WTC11 (cell line): Measurements from ENCODE around the gene DLGAP3. TPM values are rescaled to one million over a fixed set of nuclear protein-coding genes. Genes with fewer than 3 reads are reported as not detected.

ENCODE experiments used
- ATAC-seq: fragments of 200-7000 bp; cut with Tn5 transposase; 2 replicates; pipeline ENCODE4 v1.10.0; 2021; ENCODE audit warnings: mild to moderate bottlenecking, moderate library complexity
- CTCF ChIA-PET: fragments of 300-600 bp; sonication (Branson Sonifier 250); formaldehyde crosslinking; loops from one replicate; lab custom pipeline; 2021; ENCODE audit warnings: antibody characterized with exemption; lab: Charles Lee
- POLR2A ChIA-PET: fragments of 350-600 bp; sonication (Branson Sonifier 250); formaldehyde crosslinking; loops from one replicate; lab custom pipeline; 2021; ENCODE audit warnings: antibody characterized with exemption; lab: Charles Lee
- DNase-seq: peaks from one replicate; pipeline ENCODE4 v3.0.0; 2021; ENCODE audit warnings: low spot score
- H3K27ac Mint-ChIP-seq: 2 replicates; pipeline ENCODE4 v1.8.0; 2021; ENCODE audit warnings: mixed read lengths
- H3K27me3 Mint-ChIP-seq: 2 replicates; pipeline ENCODE4 v1.8.0; 2021; ENCODE audit warnings: low read depth, mild to moderate bottlenecking, moderate library complexity, mixed read lengths
- H3K36me3 Mint-ChIP-seq: 2 replicates; pipeline ENCODE4 v1.8.0; 2021; ENCODE audit warnings: mixed read lengths
- H3K4me1 Mint-ChIP-seq: 2 replicates; pipeline ENCODE4 v1.8.0; 2022; ENCODE audit warnings: mixed read lengths
- H3K4me3 Mint-ChIP-seq: 2 replicates; pipeline ENCODE4 v1.8.0; 2021; ENCODE audit warnings: mild to moderate bottlenecking, moderate library complexity, mixed read lengths
- H3K9me3 Mint-ChIP-seq: 2 replicates; pipeline ENCODE4 v1.8.0; 2021; ENCODE audit warnings: mixed read lengths
- ETV6 ChIP-seq: sonication (generic); formaldehyde crosslinking; IDR thresholded peaks from 2 replicates; pipeline ENCODE4 v1.8.1; 2022; ENCODE audit warnings: mild to moderate bottlenecking, missing genetic modification reagents
- FOXJ3 ChIP-seq: sonication (generic); formaldehyde crosslinking; IDR thresholded peaks from 2 replicates; pipeline ENCODE4 v1.9.0; 2021; ENCODE audit warnings: missing genetic modification reagents, mild to moderate bottlenecking, borderline replicate concordance
- IRF2 ChIP-seq: sonication (generic); formaldehyde crosslinking; IDR thresholded peaks from 2 replicates; pipeline ENCODE4 v1.8.0; 2022; ENCODE audit warnings: low read depth, missing genetic modification reagents, borderline replicate concordance
- JAZF1 ChIP-seq: fragments of 250-450 bp; sonication (Bioruptor Pico); IDR thresholded peaks from 2 replicates; pipeline ENCODE4 v1.9.0; 2021; ENCODE audit warnings: moderate library complexity, mild to moderate bottlenecking, inconsistent platforms
- MXD4 ChIP-seq: fragments of 250-450 bp; sonication (Bioruptor Pico); IDR thresholded peaks from 2 replicates; pipeline ENCODE4 v1.8.0; 2021; ENCODE audit warnings: mild to moderate bottlenecking, moderate library complexity, borderline replicate concordance
- MYBL2 ChIP-seq: sonication (generic); formaldehyde crosslinking; IDR thresholded peaks from 2 replicates; pipeline ENCODE4 v1.8.1; 2023; ENCODE audit warnings: mild to moderate bottlenecking, moderate library complexity, missing genetic modification reagents
- NFE2L1 ChIP-seq: sonication (generic); formaldehyde crosslinking; IDR thresholded peaks from 2 replicates; pipeline ENCODE4 v1.8.1; 2023; ENCODE audit warnings: missing genetic modification reagents
- NR1H2 ChIP-seq: sonication (generic); formaldehyde crosslinking; IDR thresholded peaks from 2 replicates; pipeline ENCODE4 v1.9.0; 2021; ENCODE audit warnings: mild to moderate bottlenecking, moderate library complexity, missing genetic modification reagents
- NR2C2 ChIP-seq: sonication (generic); formaldehyde crosslinking; IDR thresholded peaks from 2 replicates; pipeline ENCODE4 v1.8.0; 2022; ENCODE audit warnings: mild to moderate bottlenecking, missing genetic modification reagents
- PRRX2 ChIP-seq: fragments of 250-450 bp; sonication (Bioruptor Pico); IDR thresholded peaks from 2 replicates; pipeline ENCODE4 v1.8.0; 2021; ENCODE audit warnings: mild to moderate bottlenecking
- RORB ChIP-seq: fragments of 250-450 bp; sonication (Bioruptor Pico); IDR thresholded peaks from 2 replicates; pipeline ENCODE4 v1.9.0; 2021; ENCODE audit warnings: mild to moderate bottlenecking
- ZNF219 ChIP-seq: sonication (generic); formaldehyde crosslinking; IDR thresholded peaks from 2 replicates; pipeline ENCODE4 v1.8.0; 2023; ENCODE audit warnings: missing genetic modification reagents, mild to moderate bottlenecking, borderline replicate concordance
- total RNA-seq: library from RNA; stranded (reverse); gene quantifications from 3 replicates; pipeline ENCODE4 v1.2.3, GENCODE V29; 2021
- TF ChIP-seq, protein P1 (sequence below): sonication (generic); formaldehyde crosslinking; IDR thresholded peaks from 2 replicates; pipeline ENCODE4 v1.8.1; 2023; ENCODE audit warnings: mild to moderate bottlenecking, missing genetic modification reagents, moderate library complexity
- TF ChIP-seq, protein P2 (sequence below): sonication (generic); formaldehyde crosslinking; IDR thresholded peaks from 2 replicates; pipeline ENCODE4 v1.8.1; 2023; ENCODE audit warnings: mild to moderate bottlenecking, missing genetic modification reagents, borderline replicate concordance
- TF ChIP-seq, protein P3 (sequence below): sonication (generic); formaldehyde crosslinking; IDR thresholded peaks from 2 replicates; pipeline ENCODE4 v1.8.0; 2023; ENCODE audit warnings: mild to moderate bottlenecking, missing genetic modification reagents
- TF ChIP-seq, protein P4 (sequence below): sonication (generic); formaldehyde crosslinking; IDR thresholded peaks from 2 replicates; pipeline ENCODE4 v1.8.1; 2023; ENCODE audit warnings: mild to moderate bottlenecking, missing genetic modification reagents
- TF ChIP-seq, protein P5 (sequence below): sonication (generic); formaldehyde crosslinking; IDR thresholded peaks from 2 replicates; pipeline ENCODE4 v1.8.1; 2023; ENCODE audit warnings: mild to moderate bottlenecking, missing genetic modification reagents, moderate library complexity
- TF ChIP-seq, protein P6 (sequence below): fragments of 200-600 bp; IDR thresholded peaks from 2 replicates; pipeline ENCODE4 v1.8.0; 2022; ENCODE audit warnings: antibody characterized with exemption
- TF ChIP-seq, protein P7 (sequence below): sonication (generic); formaldehyde crosslinking; IDR thresholded peaks from 2 replicates; pipeline ENCODE4 v1.8.0; 2023; ENCODE audit warnings: missing genetic modification reagents, mild to moderate bottlenecking, borderline replicate concordance

Gene DLGAP3
- total RNA-seq, 1 experiment from 2014 or later, result 11.3 TPM

DNA sequence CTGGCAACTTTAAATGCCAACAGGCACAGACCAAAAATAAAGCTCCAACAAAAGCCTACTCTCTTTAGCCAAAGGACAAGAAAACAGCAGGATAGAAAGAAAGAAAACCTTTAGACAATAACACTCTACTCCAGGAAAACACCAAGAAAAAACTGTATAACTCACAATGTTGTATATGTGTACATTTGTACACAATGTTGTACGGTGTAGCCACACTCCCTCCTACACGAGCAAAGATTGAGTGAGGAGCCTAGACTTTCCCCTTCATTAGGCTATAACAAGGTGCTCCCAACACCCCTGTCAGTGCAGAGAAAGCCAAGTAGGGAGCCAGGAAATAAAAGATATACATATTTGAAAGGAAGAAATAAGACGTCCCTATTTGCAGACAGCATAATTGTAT is 112.7 kb downstream of the DLGAP3 start (continued):
- TF ChIP-seq ETV6, result no peak
- TF ChIP-seq NFE2L1 (CRISPR knock-in tag), result no peak
- TF ChIP-seq, protein P1, sequence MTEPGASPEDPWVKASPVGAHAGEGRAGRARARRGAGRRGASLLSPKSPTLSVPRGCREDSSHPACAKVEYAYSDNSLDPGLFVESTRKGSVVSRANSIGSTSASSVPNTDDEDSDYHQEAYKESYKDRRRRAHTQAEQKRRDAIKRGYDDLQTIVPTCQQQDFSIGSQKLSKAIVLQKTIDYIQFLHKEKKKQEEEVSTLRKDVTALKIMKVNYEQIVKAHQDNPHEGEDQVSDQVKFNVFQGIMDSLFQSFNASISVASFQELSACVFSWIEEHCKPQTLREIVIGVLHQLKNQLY (CRISPR knock-in tag), result no peak
- no peak for TF ChIP-seq NR1H2 (CRISPR knock-in tag)
- no peak for TF ChIP-seq ZNF219 (CRISPR knock-in tag)
- TF ChIP-seq, all 79 proteins: peak for 0

DNA sequence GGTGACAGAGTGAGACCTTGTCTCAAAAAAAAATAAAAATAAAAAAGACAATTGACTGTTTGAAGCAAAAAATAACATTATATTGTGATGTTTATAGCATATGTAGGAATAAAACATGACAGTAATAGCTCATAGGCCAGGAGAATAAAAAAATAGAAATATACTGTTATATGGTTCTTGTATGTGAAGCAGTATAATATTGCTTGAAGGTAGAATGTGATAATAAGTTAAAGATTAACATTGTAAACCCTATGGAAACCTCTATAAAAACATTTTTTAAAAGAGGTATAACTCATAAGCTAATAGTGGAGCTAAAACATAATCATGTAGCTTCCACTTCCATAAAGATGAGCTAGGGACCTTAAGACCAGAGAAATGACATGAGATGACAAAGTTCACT is 113.1 kb downstream of the DLGAP3 start:
- Mint-ChIP-seq H3K27me3 (peaks cover 6% of the 10 kb centered on the region; the same call in 1 of the 2 replicates), H3K36me3 (no peaks in the 10 kb centered on the region), H3K9me3 (no peaks in the 10 kb centered on the region), H3K4me3 (no peak overlapping the region), H3K27ac (no peak overlapping the region), H3K4me1 (peaks cover 6% of the 10 kb centered on the region; the same call in 1 of the 2 replicates)
- ATAC-seq (no peak), DNase-seq (no peak)
- ChIA-PET CTCF (interaction anchor here (0.6 to 1.9 kb wide), 4 partner anchors 19 to 49 kb away, joined by 3 to 9 read pairs (median 4); partner anchors contain the start of gene SMIM12), POLR2A (no interaction called here)
- TF ChIP-seq, protein P2, sequence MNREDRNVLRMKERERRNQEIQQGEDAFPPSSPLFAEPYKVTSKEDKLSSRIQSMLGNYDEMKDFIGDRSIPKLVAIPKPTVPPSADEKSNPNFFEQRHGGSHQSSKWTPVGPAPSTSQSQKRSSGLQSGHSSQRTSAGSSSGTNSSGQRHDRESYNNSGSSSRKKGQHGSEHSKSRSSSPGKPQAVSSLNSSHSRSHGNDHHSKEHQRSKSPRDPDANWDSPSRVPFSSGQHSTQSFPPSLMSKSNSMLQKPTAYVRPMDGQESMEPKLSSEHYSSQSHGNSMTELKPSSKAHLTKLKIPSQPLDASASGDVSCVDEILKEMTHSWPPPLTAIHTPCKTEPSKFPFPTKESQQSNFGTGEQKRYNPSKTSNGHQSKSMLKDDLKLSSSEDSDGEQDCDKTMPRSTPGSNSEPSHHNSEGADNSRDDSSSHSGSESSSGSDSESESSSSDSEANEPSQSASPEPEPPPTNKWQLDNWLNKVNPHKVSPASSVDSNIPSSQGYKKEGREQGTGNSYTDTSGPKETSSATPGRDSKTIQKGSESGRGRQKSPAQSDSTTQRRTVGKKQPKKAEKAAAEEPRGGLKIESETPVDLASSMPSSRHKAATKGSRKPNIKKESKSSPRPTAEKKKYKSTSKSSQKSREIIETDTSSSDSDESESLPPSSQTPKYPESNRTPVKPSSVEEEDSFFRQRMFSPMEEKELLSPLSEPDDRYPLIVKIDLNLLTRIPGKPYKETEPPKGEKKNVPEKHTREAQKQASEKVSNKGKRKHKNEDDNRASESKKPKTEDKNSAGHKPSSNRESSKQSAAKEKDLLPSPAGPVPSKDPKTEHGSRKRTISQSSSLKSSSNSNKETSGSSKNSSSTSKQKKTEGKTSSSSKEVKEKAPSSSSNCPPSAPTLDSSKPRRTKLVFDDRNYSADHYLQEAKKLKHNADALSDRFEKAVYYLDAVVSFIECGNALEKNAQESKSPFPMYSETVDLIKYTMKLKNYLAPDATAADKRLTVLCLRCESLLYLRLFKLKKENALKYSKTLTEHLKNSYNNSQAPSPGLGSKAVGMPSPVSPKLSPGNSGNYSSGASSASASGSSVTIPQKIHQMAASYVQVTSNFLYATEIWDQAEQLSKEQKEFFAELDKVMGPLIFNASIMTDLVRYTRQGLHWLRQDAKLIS, result no peak
- no peak for TF ChIP-seq FOXJ3 (CRISPR knock-in tag)
- TF ChIP-seq, protein P3, sequence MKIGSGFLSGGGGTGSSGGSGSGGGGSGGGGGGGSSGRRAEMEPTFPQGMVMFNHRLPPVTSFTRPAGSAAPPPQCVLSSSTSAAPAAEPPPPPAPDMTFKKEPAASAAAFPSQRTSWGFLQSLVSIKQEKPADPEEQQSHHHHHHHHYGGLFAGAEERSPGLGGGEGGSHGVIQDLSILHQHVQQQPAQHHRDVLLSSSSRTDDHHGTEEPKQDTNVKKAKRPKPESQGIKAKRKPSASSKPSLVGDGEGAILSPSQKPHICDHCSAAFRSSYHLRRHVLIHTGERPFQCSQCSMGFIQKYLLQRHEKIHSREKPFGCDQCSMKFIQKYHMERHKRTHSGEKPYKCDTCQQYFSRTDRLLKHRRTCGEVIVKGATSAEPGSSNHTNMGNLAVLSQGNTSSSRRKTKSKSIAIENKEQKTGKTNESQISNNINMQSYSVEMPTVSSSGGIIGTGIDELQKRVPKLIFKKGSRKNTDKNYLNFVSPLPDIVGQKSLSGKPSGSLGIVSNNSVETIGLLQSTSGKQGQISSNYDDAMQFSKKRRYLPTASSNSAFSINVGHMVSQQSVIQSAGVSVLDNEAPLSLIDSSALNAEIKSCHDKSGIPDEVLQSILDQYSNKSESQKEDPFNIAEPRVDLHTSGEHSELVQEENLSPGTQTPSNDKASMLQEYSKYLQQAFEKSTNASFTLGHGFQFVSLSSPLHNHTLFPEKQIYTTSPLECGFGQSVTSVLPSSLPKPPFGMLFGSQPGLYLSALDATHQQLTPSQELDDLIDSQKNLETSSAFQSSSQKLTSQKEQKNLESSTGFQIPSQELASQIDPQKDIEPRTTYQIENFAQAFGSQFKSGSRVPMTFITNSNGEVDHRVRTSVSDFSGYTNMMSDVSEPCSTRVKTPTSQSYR (CRISPR knock-in tag), result no peak
- no peak for TF ChIP-seq RORB (CRISPR knock-in tag)
- TF ChIP-seq PRRX2 (CRISPR knock-in tag), result no peak
- no peak for TF ChIP-seq NR2C2 (CRISPR knock-in tag)
- TF ChIP-seq, protein P4, sequence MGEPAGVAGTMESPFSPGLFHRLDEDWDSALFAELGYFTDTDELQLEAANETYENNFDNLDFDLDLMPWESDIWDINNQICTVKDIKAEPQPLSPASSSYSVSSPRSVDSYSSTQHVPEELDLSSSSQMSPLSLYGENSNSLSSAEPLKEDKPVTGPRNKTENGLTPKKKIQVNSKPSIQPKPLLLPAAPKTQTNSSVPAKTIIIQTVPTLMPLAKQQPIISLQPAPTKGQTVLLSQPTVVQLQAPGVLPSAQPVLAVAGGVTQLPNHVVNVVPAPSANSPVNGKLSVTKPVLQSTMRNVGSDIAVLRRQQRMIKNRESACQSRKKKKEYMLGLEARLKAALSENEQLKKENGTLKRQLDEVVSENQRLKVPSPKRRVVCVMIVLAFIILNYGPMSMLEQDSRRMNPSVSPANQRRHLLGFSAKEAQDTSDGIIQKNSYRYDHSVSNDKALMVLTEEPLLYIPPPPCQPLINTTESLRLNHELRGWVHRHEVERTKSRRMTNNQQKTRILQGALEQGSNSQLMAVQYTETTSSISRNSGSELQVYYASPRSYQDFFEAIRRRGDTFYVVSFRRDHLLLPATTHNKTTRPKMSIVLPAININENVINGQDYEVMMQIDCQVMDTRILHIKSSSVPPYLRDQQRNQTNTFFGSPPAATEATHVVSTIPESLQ (CRISPR knock-in tag), result no peak
- TF ChIP-seq, protein P5, sequence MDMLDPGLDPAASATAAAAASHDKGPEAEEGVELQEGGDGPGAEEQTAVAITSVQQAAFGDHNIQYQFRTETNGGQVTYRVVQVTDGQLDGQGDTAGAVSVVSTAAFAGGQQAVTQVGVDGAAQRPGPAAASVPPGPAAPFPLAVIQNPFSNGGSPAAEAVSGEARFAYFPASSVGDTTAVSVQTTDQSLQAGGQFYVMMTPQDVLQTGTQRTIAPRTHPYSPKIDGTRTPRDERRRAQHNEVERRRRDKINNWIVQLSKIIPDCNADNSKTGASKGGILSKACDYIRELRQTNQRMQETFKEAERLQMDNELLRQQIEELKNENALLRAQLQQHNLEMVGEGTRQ (CRISPR knock-in tag), result no peak
- no peak for TF ChIP-seq MYBL2 (CRISPR knock-in tag)
- TF ChIP-seq MXD4 (CRISPR knock-in tag), result no peak
- TF ChIP-seq, protein P6, sequence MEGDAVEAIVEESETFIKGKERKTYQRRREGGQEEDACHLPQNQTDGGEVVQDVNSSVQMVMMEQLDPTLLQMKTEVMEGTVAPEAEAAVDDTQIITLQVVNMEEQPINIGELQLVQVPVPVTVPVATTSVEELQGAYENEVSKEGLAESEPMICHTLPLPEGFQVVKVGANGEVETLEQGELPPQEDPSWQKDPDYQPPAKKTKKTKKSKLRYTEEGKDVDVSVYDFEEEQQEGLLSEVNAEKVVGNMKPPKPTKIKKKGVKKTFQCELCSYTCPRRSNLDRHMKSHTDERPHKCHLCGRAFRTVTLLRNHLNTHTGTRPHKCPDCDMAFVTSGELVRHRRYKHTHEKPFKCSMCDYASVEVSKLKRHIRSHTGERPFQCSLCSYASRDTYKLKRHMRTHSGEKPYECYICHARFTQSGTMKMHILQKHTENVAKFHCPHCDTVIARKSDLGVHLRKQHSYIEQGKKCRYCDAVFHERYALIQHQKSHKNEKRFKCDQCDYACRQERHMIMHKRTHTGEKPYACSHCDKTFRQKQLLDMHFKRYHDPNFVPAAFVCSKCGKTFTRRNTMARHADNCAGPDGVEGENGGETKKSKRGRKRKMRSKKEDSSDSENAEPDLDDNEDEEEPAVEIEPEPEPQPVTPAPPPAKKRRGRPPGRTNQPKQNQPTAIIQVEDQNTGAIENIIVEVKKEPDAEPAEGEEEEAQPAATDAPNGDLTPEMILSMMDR, result no peak
- TF ChIP-seq IRF2 (CRISPR knock-in tag), result no peak
- TF ChIP-seq, protein P7, sequence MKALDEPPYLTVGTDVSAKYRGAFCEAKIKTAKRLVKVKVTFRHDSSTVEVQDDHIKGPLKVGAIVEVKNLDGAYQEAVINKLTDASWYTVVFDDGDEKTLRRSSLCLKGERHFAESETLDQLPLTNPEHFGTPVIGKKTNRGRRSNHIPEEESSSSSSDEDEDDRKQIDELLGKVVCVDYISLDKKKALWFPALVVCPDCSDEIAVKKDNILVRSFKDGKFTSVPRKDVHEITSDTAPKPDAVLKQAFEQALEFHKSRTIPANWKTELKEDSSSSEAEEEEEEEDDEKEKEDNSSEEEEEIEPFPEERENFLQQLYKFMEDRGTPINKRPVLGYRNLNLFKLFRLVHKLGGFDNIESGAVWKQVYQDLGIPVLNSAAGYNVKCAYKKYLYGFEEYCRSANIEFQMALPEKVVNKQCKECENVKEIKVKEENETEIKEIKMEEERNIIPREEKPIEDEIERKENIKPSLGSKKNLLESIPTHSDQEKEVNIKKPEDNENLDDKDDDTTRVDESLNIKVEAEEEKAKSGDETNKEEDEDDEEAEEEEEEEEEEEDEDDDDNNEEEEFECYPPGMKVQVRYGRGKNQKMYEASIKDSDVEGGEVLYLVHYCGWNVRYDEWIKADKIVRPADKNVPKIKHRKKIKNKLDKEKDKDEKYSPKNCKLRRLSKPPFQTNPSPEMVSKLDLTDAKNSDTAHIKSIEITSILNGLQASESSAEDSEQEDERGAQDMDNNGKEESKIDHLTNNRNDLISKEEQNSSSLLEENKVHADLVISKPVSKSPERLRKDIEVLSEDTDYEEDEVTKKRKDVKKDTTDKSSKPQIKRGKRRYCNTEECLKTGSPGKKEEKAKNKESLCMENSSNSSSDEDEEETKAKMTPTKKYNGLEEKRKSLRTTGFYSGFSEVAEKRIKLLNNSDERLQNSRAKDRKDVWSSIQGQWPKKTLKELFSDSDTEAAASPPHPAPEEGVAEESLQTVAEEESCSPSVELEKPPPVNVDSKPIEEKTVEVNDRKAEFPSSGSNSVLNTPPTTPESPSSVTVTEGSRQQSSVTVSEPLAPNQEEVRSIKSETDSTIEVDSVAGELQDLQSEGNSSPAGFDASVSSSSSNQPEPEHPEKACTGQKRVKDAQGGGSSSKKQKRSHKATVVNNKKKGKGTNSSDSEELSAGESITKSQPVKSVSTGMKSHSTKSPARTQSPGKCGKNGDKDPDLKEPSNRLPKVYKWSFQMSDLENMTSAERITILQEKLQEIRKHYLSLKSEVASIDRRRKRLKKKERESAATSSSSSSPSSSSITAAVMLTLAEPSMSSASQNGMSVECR, result no peak
- no peak for TF ChIP-seq JAZF1 (CRISPR knock-in tag)
